T47D (cell line): ENCODE data around the gene ARMC5.
"Not testable (repeated sequence)": the region's sequence is repeated elsewhere in the genome, so short reads cannot be mapped to it uniquely, and the experiment has no call there.

ENCODE experiments used
- DNase-seq, 2 experiments: peaks; one replicate each; pipeline versions ENCODE4 v3.0.0 to v3.0.0-alpha.2; 2011 to 2012; ENCODE audit warnings: low read depth in 1 of 2, low spot score in 1 of 2
- JUND ChIP-seq: IDR thresholded peaks from 2 replicates; pipeline ENCODE4 v1.6.1; 2012; ENCODE audit warnings: low read depth
- in situ Hi-C: cut with HindIII; loops from 2 replicates; pipeline ENCODE4 v1.10.0; 2016; ENCODE audit warnings: low sequenced_read_pairs, low pct_unique_long_range_greater_than_20kb

ARMC5 gene

DNA sequence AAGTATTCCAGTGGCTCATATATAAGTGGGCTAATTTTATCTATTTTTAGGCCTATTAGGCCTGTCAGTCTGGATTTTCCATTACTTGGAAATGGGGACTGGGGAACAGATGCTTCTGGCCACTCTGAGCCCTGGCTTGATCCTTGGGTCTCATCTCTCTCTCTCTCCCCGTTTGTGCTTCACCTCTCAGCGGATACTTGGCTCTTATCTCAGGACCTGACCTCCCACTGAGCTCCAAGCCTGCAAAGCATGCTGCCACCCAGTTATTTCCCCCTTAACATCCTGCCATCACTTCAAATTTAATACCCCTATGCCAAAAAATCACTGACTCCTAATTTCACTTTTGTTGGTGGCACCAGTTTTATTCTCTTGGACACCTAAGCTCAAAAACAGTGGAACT is 20.9 kb upstream of the ARMC5 start:
- no peak for TF ChIP-seq JUND
- no peak for DNase-seq
- in situ Hi-C loops = no loop called here

- DNase-seq, in situ Hi-C loops: not testable (repeated sequence)
Measured at GRCh38 chr16:31439023-31439422, 20.3 kb upstream of the ARMC5 start.

DNA sequence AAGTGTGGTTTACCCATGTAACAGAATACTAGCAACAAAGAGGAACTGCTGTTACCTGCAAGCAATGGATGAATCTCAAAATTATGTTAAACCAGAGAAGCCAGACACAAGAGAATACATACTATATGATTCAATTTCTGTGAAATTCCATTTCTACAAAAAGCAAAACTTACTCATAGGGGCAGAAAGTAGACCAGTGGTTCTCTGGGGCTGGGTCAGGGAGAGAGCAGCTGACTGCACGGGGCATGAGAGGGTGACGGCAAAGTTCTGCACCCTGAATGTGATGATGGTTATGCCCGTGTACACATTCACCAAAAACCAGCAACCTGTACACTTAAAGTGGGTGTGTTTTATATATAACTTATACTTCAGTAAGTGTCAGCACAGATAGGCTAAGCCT is 19.8 kb upstream of the ARMC5 start:
- TF ChIP-seq JUND = no peak
- DNase-seq = no peak
- in situ Hi-C loops = no loop called here

- no peak for TF ChIP-seq JUND
- no peak for DNase-seq
- in situ Hi-C loops = no loop called here
Measured at GRCh38 chr16:31440516-31441184, 18.7 kb upstream of the ARMC5 start.

DNA sequence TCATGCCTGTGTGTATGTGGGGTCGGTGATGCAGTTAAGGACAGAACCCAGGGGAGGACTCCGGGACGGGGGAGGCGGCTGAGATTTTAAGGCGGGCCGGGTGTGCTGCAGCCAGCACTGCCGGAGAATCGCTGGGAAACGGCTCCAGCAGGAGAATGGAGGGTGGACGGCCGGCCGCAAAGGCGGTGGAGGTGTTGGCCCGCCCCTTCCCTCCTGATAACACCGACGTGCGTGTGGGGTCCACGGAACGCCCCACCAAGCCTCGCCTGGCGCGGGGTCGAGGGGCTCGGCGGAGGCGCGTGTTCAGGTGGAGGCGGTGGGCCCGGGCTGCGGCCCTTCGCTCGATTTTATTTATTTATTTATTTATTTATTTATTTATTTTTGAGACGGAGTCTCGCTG is 17.3 kb upstream of the ARMC5 start:
- no peak for TF ChIP-seq JUND
- in situ Hi-C loops = no loop called here
- DNase-seq = no peak

- in situ Hi-C loops, DNase-seq: not testable (repeated sequence)
Measured at GRCh38 chr16:31445931-31446330, 13.4 kb upstream of the ARMC5 start.

GRCh38 chr16:31451201-31451600 is 8.1 kb upstream of the ARMC5 start:
- no peak for TF ChIP-seq JUND
- in situ Hi-C loops = no loop called here
- no peak for DNase-seq

- in situ Hi-C loops = no loop called here
- peak; percentile 70 to 84 for DNase-seq
- no peak for TF ChIP-seq JUND
Measured at GRCh38 chr16:31451681-31452351, 7.5 kb upstream of the ARMC5 start.

- DNase-seq = no peak
- in situ Hi-C loops = no loop called here
- no peak for TF ChIP-seq JUND
Measured at GRCh38 chr16:31452631-31453106, 6.6 kb upstream of the ARMC5 start.

- in situ Hi-C loops = no loop called here
- no peak for TF ChIP-seq JUND
- DNase-seq = peak in 1 of 2 experiments; percentile 37
Measured at GRCh38 chr16:31453255-31454204, 5.8 kb upstream of the ARMC5 start.

DNA sequence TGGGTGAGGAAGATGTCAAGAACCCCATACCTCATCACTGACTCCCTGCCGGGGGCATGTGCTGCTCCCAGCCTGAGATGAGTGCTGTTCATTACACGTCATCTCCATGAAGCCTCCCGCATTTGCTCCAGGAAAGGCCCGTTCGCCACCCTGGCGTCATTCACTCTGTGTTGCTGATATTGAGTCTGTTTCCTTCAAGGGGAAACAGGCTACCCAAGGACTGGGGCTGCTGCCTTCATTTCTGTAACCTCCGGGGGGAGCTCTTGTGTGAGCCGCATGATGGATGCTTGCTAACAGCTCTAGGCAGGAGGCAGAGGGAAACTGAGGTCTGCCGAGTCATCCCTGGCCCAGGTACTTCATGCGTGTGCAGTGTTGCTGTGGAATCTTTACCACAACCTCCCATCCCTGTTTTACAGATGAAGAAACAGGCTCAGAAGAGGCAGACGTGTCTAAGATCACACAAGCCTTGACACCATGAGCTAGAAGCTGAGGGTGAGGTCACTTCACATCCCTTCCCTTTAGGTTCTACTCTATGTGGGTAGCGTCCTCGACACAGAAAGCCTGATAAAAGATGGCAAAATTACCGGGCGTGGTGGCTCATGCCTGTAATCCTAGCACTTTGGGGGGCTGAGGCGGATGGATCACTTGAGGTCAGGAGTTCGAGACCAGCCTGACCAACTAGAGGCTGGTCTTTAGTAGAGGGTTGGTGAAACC is 3.5 kb upstream of the ARMC5 start:
- in situ Hi-C loops = no loop called here
- peak in 1 of 2 experiments; percentile 35 for DNase-seq

DNA sequence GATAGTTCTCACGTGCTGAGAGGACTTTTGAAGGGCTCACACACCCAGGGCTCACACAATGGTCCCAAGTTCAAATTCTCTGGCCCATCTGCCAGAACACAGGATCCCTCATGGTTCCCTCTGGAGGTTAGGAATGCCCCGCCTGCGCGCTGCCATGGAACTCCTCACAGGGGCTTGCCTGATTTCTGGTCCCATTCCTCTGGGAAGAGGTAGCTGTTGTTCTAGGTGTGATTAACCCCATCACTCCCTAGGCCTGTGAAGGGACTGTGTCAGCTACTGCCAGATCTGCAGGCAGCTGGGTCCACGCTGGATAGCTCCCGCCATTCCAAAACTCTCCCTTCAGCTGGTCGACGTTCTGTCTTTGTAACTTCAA is 2.3 kb upstream of the ARMC5 start:
- in situ Hi-C loops = no loop called here
- no peak for DNase-seq
- TF ChIP-seq JUND = no peak

More for the DNA sequence above, 3.5 kb upstream of the ARMC5 start:
- no peak for TF ChIP-seq JUND
